NCI-H2107 treated with DMSO at 0.1 percent for 48 hours (cell line): ENCODE data around the gene LRRC73.
"Not testable (repeated sequence)": the region's sequence is repeated elsewhere in the genome, so short reads cannot be mapped to it uniquely, and the experiment has no call there.

Source experiments
- DNase-seq: peaks from one replicate; lab custom pipeline; 2025; ENCODE audit not compliant: unreplicated experiment; lab: John Stamatoyannopoulos, UW

Gene LRRC73

GRCh38 chr6:43467265-43467664, 42.9 kb downstream of the LRRC73 start:
- not testable (repeated sequence) for DNase-seq

DNA sequence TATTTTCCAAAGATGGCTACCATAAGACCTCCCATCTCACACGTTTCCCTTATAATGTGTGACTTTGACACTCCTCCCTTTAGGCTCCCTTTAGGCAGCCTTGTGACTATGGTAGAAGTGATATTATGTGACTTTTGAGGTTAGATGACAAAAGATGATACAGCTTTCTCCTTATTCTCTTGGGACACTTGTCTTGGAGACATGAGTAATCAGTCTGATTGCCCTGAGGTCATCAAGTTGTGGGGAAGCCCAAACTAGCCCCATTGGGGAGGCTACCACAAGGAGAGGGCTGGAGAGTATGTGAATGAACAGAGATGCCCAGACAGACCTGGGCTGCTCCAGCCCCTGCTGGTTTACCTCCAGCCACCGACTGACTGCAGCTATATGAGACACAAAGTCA, 44.2 kb downstream of the LRRC73 start:
- DNase-seq, result no peak

DNA sequence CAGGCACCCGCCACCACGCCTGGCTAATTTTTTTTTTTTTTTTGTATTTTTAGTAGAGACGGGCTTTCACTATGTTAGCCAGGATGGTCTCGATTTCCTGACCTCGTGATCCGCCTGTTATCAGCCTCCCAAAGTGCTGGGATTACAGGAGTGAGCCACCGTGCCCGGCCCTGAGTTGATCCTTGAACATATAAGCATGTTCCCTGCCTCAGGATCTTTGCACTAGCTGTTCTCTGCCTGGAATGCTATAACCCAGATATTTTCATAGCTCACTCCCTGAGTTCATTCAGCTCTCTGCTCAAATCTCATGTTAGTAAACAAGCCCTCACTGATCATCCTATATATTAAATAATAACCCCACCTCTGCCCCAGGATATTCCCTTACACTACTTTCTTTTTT, 45.8 kb downstream of the LRRC73 start:
- DNase-seq, result no peak

DNA sequence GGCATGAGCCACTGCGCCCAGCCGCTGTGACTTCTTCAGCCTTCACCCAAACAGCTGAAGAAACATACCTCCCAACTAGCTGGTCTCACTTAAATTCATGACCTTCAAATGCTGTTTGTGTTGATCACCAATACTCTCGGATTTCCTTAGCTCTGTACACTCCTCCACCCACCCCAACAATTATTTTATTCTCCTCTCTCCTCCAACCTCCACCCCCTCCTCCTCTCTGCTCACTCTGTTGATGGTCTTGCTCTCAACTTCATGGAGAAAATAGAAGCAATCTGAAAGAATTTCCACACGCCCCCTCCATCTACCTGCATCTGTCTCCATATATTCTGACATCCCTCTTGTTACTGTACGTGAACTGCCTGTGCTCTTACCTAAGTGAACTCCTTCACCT, 48.2 kb downstream of the LRRC73 start:
- no peak for DNase-seq

- no peak for DNase-seq
Measured at GRCh38 chr6:43460032-43460431, 50.1 kb downstream of the LRRC73 start.

DNA sequence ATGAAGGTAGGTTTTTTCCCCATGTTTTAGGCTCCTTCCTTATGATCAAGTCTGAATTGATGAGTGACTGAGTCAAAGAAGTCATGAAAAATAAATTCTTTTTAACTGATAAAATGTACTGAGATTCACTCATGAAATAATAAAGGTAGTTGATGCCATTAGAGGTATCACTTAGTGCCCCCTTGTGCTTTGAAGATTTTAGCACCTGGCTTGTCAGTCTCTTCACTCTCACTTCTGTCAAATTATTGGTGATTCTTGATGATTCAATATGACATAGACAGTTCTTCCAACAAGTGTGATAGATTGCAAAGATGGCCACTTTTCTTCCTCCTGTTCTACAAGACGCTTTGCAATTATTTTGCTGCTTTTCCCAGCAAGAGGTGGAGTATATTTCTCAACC, 50.6 kb downstream of the LRRC73 start:
- DNase-seq, result no peak

GRCh38 chr6:43458154-43458553, 52.0 kb downstream of the LRRC73 start:
- not testable (repeated sequence) for DNase-seq

DNA sequence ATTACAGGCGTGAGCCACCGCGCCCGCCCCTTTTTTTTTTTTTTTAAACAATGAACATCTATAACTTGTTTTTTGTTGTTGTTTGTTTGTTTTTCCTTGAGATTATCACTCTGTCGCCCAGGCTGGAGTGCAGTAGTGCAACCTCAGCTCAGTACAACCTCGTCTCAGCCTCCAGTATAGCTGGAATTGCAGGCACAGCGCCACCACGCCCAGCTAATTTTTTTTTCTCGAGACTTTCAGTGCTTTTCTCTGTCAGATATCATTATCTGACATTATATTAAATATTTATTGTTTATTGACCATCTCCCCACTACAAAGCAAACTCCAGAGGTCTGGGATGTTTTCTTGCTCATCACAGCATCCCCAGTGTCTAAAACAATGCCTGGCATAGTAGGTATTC, 52.5 kb downstream of the LRRC73 start:
- DNase-seq, result no peak
